Hippocampal formation (tissue), 2 donors: Measurements from ENCODE around the gene GTF2A1.
"Not testable (repeated sequence)": the region's sequence is repeated elsewhere in the genome, so short reads cannot be mapped to it uniquely, and the experiment has no call there.

Source experiments
- DNase-seq, 2 donors: peaks; one replicate each; lab custom pipeline; 2025; lab: John Stamatoyannopoulos, UW

Gene GTF2A1

DNA sequence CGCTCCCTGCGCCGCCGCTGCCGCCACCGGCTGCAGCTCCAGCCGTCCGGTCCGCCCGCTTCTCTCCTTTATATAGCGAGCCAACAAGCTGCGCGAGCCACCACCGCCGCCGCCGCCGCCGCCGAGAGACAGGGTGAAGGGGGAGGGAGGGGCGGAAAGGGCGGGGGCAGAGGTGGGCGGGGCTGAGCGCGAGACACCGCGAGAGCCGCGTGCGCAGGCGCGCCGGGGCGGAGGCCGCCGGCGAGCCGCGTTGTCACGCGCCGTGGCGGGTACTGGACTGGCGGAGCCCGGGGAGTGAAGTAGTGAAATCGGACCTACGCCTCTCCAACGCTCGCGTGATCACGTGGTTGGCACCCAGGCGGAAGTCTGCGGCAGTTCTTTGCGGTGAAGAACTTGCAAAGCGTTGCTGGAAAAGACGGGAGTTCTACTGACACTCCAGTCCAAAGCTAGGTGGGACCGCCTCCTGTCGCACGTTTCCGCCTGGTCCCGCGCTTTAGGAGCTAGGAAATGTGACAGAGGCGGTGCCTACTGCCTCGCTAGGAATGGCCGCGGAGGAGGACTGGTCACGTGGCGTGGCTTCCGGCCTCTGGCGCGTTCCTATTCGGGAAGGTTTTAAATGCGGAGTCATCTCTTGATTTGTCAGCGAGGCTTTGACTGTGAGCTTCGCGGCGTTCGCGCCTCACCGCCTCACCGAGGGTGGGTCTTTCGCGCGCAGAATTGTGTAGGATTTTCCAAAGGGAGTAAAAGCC, at the start of gene GTF2A1:
Gene GTF2A1, minus strand, starts transcription at position 130 of the 749 bp plus-strand sequence. CDS start 441 bp downstream, outside the sequence.
- peak; percentile 94 to 97 for DNase-seq

DNA sequence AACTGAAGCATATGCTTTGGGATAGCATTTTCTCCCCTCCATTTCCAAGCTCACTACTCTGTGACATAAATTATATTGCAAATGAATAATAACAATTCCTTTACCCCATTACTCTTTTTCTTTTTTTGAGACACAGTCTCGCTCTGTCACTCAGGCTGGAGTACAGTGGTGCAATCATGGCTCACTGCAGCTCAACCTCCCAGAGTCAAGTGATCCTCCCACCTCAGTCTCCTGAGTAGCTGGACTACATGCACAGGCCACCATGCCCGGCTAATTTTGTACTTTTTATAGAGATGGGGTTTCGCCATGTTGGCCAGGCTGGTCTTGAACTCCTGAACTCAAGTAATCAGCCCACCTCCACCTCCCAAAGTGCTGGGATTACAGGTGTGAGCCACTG, 49.2 kb upstream of the GTF2A1 start:
- no peak for DNase-seq

DNA sequence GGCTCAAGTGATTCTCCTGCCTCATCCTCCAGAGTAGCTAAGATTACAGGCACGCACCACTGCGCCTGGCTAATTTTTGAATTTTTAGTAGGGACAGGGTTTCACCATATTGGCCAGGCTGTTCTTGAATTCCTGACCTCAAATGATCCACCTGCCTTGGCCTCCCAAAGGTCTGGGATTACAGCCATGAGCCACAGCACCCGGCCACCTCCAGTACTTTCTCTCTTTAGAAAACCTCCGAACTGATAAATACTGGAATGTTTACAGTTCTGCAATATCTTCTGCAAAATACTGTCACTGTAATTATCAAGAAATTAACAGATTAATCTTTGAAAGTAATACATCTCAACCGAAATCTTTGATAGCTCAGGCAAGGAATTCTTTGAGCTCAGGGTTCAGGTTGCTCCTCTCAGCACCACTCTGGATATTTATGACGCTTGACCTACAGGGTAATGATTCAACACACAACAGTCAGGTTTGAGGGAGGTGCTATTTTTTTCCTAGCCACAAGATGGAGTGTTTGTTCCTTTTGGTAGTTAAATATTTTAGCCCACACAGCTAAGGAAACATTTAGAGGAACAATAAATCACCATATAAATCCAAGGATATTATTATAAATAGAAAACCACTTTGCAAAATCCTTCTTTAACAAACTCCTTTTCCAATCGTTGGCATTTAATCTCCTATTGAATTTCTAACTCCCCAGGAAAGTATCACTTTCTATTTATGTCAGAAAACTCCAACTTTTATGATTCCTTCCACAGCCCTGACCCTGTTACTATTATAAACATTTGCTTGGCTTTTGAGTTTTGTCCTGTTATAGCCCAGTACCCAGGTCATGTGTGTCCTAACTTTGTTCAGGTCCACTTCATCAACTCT, 48.6 kb upstream of the GTF2A1 start:
- DNase-seq, result peak in 1 of 2 donors; percentile 73

DNA sequence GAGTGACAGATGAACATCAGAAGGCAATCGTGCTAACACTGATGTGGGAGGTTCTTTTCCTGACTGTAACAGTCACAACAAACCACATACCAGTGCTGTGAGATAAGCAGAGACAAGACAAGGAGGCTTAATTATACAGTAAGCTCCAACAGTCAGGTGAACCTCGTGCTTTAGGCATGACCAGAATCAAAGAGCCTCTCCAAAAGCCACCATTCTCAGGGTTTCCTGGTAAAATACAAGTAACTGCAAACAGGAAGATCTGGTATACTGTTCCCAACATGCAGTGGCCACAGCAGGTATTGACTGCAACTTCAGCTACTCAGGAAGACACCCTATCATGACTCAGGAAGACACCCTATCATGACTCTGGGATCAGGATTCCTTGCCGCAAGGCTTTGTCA, 47.3 kb upstream of the GTF2A1 start:
- DNase-seq, result no peak

DNA sequence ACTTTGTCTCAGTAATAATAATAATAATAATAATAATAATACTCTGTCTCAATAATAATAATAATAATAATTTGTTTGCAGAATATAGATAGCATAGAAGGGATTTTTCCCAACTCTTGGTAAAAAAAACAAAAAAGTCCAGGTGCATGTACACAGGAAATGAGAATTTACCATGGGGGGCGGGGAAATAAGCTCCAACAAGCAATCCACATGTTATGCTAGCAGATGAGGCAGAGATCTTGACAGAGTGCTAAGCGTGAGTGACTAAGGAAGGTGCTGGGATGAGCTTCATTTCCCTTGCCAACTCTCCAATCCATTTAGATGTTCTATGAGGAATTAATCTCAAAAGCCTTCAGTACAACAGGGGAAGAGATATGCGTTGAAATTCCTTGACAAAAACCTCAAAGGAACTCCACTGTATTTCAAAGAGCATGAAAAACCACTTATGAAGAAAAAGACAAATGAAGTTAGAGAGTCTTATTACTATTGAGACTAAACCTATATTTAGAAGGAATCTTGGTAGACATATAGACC, 44.9 kb upstream of the GTF2A1 start:
- DNase-seq, result no peak

DNA sequence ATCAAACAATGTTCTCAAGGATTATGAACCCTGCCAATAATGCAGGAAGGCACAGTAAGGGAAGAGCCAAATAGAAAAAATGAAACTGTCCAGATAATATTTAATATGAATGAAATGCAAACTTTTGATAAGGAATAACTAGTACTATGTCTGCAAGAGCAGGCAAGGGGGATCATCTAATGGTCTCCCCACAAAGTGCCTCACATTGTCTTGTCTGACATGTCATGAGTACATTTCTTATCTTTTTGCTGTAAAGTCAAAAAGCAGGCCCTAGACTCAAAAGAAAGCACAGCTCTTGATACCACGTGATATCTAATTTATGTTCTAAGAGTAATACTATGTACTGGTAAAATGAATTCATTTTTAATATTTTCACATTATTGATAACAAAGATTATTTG, 43.9 kb upstream of the GTF2A1 start:
- no peak for DNase-seq

DNA sequence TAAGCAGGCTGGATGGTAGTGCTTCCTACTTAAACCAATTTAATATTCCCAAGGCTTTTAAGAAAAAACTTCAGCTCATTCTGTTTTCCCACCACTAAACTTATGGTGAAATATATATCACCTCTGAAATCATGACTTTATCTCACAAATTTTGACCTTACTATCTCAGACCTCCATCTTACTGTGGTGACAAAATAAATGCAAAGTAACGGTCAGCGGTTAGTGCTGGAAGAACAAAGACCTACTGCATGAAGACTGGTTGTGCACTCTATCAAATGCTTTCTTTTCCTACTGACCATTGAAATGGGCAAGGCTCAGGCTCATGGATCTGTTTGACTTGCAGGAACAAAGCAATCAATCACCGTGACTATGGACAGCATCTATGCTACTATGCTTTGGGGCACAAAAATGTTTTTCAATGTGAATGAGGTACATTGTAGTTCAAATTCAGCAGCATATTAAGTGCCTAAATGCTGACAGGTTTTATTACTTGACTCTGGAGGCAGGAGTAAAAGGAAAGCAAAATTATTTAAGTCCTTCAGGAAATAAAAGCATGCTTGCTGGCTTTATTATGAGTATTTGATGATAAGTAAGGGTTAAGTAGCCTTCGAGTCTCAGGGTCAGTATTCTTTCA, 43.1 kb upstream of the GTF2A1 start:
- no peak for DNase-seq

DNA sequence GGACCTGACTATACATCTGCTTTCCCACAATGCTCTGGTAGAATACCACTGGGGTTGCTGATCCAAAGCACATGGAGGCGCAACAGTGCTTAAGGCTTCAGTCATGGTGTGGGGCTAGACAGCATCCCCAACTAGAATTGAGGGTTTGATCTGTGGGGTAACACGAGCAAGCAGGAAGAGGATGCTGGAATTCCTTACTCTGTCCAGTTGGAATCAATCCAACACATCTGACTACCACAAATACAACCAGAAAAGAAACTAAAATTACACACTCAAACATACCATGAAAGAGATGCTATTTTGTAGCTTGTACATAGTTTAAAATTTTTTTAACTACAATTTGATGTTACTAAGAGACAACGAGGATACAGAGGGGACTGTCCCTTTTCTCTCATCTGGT, 40.4 kb upstream of the GTF2A1 start:
- no peak for DNase-seq

DNA sequence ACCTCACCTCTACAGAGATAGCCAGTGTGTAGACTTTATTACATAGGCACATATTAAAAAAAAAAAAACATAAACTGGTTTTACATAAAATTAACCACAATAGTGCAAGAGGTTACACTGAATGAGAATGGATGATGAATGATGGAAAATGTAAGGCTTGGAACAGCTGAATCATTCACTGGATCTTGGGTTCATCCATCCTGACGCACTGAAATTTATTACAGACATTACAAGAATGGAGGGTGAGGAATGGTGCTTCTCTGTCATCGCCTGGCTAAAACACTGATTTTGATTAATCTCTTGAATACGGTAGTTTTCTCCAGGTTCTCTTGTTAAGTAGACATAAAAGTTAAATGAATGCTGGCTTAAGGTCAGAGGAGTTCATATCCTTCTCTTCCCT, 40.0 kb upstream of the GTF2A1 start:
- no peak for DNase-seq

DNA sequence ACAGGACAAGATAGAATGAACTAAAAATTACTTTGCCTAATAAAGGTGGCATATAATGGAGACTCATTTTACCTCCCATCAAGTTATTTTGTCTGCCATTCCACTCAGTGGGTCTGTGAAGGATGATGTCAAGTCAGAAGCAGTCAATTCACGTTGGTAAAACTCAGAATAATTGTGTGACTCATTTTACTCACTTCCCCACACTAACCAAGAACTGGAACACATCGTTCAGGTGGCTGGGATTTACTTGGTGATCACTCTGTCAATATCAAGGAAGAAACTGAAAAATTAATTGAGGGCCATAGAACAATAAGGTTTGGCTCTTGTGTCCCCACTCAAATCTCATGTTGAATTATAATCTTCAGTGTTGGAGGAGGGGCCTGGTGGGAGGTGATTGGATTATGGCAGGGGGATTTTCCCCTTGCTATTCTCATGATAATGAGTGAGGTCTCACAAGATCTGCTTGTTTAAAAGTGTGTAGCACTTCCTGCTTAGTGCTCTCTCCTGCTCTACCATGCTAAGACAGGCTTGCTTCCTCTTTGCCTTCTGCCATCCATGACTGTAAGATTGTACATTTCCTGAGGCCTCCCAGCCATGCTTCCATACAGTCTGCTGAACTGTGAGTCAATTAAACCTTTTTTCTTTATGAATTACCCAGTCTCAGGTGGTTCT, 35.7 kb upstream of the GTF2A1 start:
- no peak for DNase-seq

DNA sequence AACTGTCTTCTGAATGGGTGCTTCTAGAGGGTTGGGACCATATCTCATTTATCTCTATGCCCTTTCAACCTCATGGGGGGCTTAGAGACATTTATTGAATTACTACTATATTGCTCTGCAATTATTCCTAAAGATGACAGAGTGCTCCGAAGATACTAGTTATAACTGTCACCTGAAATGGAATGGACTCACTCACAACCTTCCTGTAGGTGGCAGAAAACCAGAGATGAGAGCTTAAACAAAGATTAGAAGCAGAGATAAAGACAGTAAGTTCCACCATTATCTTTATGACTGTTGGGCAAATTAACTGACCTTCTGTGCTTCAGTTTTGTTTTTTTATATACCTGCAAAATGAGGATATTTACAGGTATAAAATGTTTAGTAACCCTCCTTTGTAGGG, 31.5 kb upstream of the GTF2A1 start:
- no peak for DNase-seq

DNA sequence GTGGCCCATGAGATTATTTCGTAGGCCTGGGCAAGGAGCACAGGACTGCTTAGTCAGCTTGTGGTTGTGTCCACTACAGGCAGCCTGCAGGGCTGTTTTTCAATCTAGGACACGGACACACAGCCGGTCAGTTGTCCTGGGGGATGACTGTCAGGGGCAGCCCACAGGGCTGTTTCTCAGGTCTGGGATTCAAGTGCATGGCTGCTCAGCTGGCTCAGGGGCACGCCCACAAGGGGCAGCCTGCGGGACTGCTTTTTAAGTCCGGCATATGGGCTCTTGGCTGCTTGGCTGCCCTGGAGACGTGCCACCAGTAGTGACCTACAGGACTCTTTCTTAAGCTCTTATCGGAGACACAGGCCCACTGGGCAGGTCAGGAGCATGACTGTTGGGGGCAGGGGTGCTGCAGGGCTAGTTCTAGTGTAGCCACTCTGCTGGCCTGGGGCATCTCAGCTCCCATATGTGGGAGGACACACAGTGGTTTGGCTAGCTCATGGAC, 26.6 kb upstream of the GTF2A1 start:
- DNase-seq, result no peak

DNA sequence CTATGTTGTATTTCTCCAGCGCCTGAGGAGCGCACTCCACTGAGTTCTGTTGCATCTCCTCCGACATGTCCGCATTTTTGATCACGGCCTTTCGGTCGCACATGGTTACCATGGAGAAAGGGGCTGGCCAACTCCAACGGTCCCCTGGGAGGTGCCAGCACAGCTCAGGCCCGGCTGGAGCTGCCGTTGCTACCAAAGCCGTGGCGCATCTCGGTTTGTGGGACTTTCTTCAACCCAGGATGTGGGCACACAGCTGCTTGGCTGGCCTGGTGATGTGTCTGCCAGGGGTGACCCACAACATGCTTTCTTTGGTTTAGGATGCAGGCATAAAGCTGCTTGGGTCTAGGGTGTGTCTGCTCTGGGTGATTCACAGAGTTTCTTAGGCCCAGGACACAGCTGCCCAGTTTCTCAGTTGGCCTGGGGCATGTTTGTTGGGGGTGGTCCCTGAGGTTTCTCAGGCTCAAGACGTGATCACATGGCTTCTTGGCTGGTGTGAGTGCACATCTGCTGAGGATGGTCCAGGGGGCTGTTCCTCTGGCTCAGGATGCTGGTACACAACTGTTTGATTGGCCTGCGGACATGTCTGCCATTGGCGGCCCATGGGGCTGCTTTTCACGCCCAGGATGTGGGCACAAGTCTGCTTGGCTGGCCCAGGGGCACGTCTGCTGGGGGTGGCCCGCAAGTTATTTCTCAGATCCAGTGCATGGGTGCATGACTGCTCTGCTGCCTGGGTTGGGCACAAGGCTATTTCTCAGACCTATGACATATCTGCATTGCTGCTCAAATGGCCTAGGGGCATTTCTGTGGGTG, 25.9 kb upstream of the GTF2A1 start:
- no peak for DNase-seq

DNA sequence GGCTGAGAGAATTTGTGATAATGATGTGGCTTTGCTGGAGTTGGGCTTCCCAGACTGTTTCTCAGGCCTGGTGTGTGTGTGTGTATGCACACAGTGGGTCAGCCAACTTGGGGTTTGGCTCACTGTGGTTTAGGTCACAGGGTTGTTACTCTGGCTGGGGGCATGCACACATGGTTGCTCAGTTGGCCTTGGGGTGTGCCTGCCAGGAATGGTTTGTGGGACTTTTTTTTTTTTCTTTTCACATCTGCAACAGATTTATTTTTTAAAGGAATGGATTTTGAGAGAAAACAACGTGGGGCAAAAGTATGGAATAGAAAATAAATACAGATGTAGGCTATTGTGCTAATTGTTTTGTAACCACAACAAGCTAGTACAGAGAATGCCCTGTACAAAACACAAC, 25.0 kb upstream of the GTF2A1 start:
- no peak for DNase-seq

DNA sequence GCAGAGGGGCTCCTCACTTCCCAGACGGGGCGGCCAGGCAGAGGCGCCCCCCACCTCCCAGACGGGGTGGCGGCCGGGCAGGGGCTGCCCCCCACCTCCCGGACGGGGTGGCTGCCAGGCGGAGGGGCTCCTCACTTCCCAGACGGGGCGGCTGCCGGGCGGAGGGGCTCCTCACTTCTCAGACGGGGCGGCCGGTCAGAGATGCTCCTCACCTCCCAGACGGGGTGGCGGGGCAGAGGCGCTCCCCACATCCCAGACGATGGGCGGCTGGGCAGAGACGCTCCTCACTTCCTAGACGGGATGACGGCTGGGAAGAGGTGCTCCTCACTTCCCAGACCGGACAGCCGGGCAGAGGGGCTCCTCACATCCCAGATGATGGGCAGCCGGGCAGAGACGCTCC, 23.7 kb upstream of the GTF2A1 start:
- DNase-seq, result not testable (repeated sequence)

DNA sequence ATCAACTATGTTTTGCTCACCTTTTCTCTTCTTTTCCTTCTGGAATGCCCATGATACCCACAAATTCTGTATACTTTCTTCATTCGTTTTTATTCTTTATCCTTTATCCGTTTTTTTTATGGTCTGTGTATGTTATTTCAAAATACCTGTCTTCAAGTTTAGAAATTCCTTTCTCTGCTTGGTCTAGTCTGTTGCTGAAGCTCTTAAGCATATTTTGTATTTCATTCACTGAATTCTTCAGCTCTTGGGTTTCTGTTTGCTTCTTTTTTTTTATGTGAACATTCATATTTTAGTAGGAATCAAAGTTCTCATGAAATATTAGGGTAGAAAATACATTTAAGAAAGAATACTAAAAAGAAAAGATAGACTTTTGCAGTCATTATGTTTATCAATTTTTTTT, 22.7 kb upstream of the GTF2A1 start:
- no peak for DNase-seq

DNA sequence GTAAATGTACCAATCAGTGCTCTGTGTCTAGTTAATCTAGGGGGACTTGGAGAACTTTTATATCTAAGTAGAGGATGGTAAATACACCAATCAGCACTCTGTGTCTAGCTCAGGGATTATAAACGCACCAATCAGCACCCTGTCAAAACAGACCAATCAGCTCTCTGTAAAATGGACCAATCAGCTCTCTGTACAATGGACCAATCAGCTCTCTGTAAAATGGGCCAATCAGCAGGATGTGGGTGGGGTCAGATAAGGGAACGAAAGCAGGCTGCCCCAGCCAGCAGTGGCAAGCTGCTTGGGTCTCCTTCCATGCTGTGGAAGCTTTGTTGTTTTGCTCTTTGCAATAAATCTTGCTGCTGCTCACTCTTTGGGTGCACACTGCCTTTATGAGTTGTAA, 16.1 kb upstream of the GTF2A1 start:
- not testable (repeated sequence) for DNase-seq

DNA sequence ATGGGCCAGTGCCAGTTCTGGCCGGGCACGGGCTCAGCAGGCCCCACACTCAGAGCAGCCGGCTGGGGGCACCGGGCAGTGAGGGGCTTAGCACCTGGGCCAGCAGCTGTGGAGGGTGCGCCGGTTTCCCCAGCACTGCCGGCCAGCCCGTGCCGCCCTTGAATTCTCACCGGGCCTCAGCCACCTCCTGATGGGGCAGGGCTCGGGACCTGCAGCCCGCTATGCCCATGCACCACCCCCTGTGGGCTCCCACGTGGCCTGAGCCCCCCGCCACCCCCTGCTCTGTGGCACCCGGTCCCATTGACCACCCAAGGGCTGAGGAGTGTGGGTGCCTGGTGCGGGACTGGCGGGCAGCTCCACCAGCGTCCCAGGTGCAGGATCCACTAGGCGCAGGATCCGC, 15.4 kb upstream of the GTF2A1 start:
- DNase-seq, result no peak

DNA sequence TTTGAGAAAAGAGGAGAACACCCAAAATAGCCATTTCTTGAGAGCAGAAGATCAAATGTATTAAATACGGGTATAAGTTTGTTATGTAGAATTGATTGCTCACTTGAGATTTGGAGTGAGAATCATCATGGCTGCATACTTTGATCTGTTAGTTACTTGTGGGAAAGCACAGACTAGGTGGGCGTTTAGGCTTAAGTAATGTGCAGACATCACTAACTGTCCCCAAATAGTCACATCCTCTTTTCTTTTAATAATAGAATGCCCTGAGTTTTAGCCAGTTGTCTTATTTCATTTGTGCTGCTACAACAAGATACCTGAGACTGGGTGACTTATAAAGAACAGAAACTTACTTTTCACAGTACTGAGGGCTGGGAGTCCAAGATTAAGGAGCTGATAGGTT, 14.3 kb upstream of the GTF2A1 start:
- DNase-seq, result no peak

DNA sequence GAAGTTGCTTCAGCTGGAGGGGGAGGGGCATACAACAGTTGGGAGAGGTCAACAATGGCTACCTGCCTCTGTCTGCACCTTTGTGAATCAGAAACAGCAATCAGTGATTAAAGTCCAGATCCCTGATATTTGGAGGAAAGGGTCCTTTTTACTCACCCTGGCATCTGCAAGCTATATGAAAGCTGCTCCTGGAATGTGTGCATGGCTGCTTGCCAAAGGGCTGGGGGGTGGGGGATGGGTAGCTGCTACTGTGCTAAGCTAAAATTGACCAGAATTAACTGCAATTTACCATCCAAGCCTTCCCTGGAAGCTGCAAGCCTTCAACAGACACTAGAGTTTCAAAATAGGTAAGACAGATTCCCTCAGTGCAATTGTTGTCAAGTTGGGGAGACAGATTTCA, 13.5 kb upstream of the GTF2A1 start:
- no peak for DNase-seq

DNA sequence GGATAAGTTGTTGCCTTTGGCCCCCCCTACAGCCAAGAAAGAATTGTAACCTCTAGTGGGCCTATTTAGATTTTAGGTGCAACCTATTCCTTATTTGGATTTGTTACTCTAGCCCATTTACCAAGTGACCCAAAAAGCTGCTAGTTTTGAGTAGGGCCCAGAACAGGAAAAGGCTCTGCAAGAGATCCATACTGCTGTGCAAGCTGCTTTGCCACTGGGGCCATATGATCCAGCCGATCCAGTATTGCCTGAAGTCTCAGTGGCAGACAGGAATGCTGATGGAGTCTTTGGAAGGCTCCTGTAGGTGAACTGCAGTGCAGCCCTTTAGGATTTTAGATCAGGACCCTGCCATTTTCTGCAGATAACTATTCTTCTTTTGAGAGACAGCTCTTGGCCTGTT, 12.9 kb upstream of the GTF2A1 start:
- no peak for DNase-seq
